Esophagus squamous epithelium (tissue), 4 donors: ENCODE results near the gene RANBP2.

ENCODE experiments used
- CTCF ChIP-seq, 6 experiments: fragments of 450-650 bp in 4 of 6; fragments of 200-600 bp in 2 of 6; sonication (generic) in 2 of 6; IDR thresholded peaks; one replicate each; pipeline ENCODE4 v1.5.1; 2016 to 2019; ENCODE audit warnings: antibody characterized with exemption in 6 of 6, mild to moderate bottlenecking in 4 of 6, moderate library complexity in 4 of 6
- POLR2A ChIP-seq, 4 donors: fragments of 450-650 bp; IDR thresholded peaks; one replicate each; pipeline ENCODE4 v1.6.1; 2017; ENCODE audit warnings: antibody characterized with exemption in 4 of 4, mild to moderate bottlenecking in 4 of 4, moderate library complexity in 3 of 4

DNA sequence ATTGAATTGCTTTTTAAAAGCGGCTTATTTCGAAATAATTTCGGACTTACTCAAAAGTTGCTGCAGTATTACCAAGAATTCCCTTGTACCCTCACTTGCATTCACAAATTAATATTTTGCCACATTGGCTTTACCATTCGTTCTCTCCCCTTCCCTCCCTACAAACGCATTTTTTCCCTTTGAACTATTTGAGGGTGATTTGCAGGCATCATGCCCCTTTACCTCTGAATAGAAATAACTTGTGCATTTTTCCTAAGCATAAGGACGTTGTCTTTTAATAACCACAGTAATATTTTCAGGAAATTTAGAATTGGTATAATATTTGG is 67.9 kb downstream of the RANBP2 start:
- TF ChIP-seq POLR2A (IDR thresholded peaks at IDR 0.05) (no peak), CTCF (IDR thresholded peaks at IDR 0.05) (no peak)
